Panc1 (cell line): ENCODE data around the gene IDI1. TPM values are rescaled to one million over a fixed set of nuclear protein-coding genes. Genes with fewer than 3 reads are reported as not detected.

Source experiments
- ATAC-seq: fragments of 200-7000 bp; cut with Tn5 transposase; 2 replicates; pipeline ENCODE4 v1.9.1; 2020; ENCODE audit warnings: mild to moderate bottlenecking, moderate library complexity
- BruUV-seq: library from RNA; stranded (reverse); fragments of 400-500 nt; replicated peaks from 2 replicates; lab custom pipeline; 2021; lab: Mats Ljungman, UMichigan
- CTCF ChIA-PET: fragments of 300-600 bp; sonication (Branson Sonifier 250); formaldehyde crosslinking; loops from one replicate; lab custom pipeline; 2022; ENCODE audit warnings: antibody characterized with exemption; lab: Charles Lee
- POLR2A ChIA-PET: fragments of 300-600 bp; sonication (Branson Sonifier 250); formaldehyde crosslinking; loops from one replicate; lab custom pipeline; 2022; ENCODE audit warnings: antibody characterized with exemption; lab: Charles Lee
- DNase-seq: peaks from one replicate; pipeline ENCODE4 v3.0.0-alpha.2; 2010; ENCODE audit warnings: low read depth, low spot score
- H3K27ac ChIP-seq: 2 replicates; pipeline ENCODE4 v1.5.1; 2011; ENCODE audit warnings: mild to moderate bottlenecking, low read length, inconsistent platforms
- H3K27me3 ChIP-seq: fragments of 200-500 bp; sonication (Bioruptor generic); 2 replicates; pipeline ENCODE4 v1.6.0; 2014; ENCODE audit warnings: low read length, inconsistent platforms; ENCODE audit not compliant: control insufficient read depth, insufficient read depth
- H3K36me3 ChIP-seq: fragments of 200-500 bp; sonication (Bioruptor generic); 2 replicates; pipeline ENCODE4 v1.5.1; 2014; ENCODE audit warnings: inconsistent platforms, mild to moderate bottlenecking, low read length, moderate library complexity; ENCODE audit not compliant: control insufficient read depth, insufficient read depth
- H3K4me1 ChIP-seq: 2 replicates; pipeline ENCODE4 v1.5.1; 2011; ENCODE audit warnings: inconsistent platforms, mild to moderate bottlenecking, low read length, moderate library complexity; ENCODE audit not compliant: control insufficient read depth, insufficient read depth
- H3K4me3 ChIP-seq, 2 experiments: 2 replicates each; pipeline ENCODE4 v1.5.1; 2011 to 2012; ENCODE audit warnings: low read depth in 2 of 2, low read length in 2 of 2, mild to moderate bottlenecking in 2 of 2, inconsistent platforms in 1 of 2, moderate library complexity in 1 of 2
- H3K9me3 ChIP-seq: fragments of 200-500 bp; sonication (Bioruptor generic); 2 replicates; pipeline ENCODE4 v1.5.1; 2014; ENCODE audit warnings: low read depth, mild to moderate bottlenecking, inconsistent platforms, low read length, moderate library complexity; ENCODE audit not compliant: control insufficient read depth, insufficient read depth
- POLR2AphosphoS5 ChIP-seq: IDR thresholded peaks from 2 replicates; pipeline ENCODE4 v1.6.1; 2012; ENCODE audit warnings: mild to moderate bottlenecking, low read depth, low read length, moderate library complexity
- SIN3A ChIP-seq: IDR thresholded peaks from 2 replicates; pipeline ENCODE4 v1.6.1; 2012; ENCODE audit warnings: low read depth, mild to moderate bottlenecking, low read length, moderate library complexity, borderline replicate concordance; ENCODE audit not compliant: insufficient read depth
- TCF7L2 ChIP-seq: IDR thresholded peaks from 2 replicates; pipeline ENCODE4 v1.6.1; 2011; ENCODE audit warnings: mild to moderate bottlenecking, low read depth, low read length, inconsistent platforms
- in situ Hi-C: cut with HindIII; loops from 2 replicates; pipeline ENCODE4 v1.10.0; 2016; ENCODE audit warnings: low sequenced_read_pairs, low pct_unique_long_range_greater_than_20kb
- intact Hi-C: fragments of 100-400 bp; cut with micrococcal nuclease; formaldehyde crosslinking; loops from one replicate; pipeline ENCODE4 v1.10.0; 2022; ENCODE audit not compliant: unreplicated experiment
- total RNA-seq: library from RNA; stranded (reverse); gene quantifications from one replicate; pipeline ENCODE4 v1.2.1, GENCODE V29; 2021; ENCODE audit not compliant: unreplicated experiment
- TF ChIP-seq, protein P1 (sequence below): fragments of 450-650 bp; IDR thresholded peaks from 2 replicates; pipeline ENCODE4 v1.5.1; 2017; ENCODE audit warnings: mild to moderate bottlenecking
- TF ChIP-seq, protein P2 (sequence below), 2 experiments: IDR thresholded peaks; 2 replicates each; pipeline ENCODE4 v1.6.1; 2011 to 2012; ENCODE audit warnings: low read depth in 2 of 2, control low read depth in 1 of 2, low read length in 1 of 2, mild to moderate bottlenecking in 1 of 2, moderate library complexity in 1 of 2; ENCODE audit not compliant: insufficient read depth in 1 of 2

Gene IDI1
- total RNA-seq, 1 experiment from 2014 or later = 47.9 TPM

DNA sequence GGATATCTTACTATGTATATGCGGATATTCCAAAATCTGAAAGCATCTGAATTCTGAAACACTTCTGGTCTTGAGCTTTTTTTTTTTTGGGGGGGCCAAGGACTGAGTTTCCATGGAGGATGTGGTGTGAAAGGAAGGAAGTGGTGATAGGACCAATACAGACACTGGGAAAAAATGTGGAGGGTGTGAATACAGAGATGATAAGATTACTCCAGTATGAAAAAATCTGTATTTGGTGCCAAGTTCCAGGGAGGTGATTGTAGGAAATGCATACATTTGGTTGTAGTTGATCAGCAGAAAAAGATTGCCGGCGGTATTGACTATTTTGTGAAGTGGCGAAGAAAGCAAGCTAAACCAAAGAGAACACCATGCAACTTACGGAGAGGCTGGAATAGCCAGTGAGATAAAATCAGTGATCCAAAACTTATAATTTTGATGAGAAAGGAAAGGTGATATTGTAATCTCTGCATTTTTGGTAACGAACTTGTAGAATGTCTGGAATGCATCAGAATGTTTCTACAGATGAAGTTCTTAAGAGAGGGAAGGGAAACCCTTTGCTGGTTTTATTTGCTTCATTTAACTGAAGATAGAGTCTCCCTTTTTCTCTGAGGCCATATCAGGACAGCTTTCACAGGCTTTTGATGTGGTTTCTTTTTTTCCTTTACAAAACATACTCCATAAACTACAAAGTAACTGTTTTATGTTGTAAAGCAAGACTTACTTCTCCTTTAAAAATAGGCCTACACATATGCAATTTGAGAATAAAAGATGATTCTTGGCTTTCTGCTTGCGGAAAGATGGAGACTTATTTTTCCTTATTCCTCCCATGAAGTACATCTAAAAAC is 13.2 kb upstream of the IDI1 start:
- H3K27me3 ChIP-seq = no peaks in the 10 kb centered on the region
- H3K9me3 ChIP-seq = no peaks in the 10 kb centered on the region
- peaks cover 7% of the 10 kb centered on the region for H3K4me1 ChIP-seq
- POLR2A ChIA-PET = no interaction called here
- TF ChIP-seq, protein P1, sequence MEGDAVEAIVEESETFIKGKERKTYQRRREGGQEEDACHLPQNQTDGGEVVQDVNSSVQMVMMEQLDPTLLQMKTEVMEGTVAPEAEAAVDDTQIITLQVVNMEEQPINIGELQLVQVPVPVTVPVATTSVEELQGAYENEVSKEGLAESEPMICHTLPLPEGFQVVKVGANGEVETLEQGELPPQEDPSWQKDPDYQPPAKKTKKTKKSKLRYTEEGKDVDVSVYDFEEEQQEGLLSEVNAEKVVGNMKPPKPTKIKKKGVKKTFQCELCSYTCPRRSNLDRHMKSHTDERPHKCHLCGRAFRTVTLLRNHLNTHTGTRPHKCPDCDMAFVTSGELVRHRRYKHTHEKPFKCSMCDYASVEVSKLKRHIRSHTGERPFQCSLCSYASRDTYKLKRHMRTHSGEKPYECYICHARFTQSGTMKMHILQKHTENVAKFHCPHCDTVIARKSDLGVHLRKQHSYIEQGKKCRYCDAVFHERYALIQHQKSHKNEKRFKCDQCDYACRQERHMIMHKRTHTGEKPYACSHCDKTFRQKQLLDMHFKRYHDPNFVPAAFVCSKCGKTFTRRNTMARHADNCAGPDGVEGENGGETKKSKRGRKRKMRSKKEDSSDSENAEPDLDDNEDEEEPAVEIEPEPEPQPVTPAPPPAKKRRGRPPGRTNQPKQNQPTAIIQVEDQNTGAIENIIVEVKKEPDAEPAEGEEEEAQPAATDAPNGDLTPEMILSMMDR = no peak
- TF ChIP-seq, protein P2, sequence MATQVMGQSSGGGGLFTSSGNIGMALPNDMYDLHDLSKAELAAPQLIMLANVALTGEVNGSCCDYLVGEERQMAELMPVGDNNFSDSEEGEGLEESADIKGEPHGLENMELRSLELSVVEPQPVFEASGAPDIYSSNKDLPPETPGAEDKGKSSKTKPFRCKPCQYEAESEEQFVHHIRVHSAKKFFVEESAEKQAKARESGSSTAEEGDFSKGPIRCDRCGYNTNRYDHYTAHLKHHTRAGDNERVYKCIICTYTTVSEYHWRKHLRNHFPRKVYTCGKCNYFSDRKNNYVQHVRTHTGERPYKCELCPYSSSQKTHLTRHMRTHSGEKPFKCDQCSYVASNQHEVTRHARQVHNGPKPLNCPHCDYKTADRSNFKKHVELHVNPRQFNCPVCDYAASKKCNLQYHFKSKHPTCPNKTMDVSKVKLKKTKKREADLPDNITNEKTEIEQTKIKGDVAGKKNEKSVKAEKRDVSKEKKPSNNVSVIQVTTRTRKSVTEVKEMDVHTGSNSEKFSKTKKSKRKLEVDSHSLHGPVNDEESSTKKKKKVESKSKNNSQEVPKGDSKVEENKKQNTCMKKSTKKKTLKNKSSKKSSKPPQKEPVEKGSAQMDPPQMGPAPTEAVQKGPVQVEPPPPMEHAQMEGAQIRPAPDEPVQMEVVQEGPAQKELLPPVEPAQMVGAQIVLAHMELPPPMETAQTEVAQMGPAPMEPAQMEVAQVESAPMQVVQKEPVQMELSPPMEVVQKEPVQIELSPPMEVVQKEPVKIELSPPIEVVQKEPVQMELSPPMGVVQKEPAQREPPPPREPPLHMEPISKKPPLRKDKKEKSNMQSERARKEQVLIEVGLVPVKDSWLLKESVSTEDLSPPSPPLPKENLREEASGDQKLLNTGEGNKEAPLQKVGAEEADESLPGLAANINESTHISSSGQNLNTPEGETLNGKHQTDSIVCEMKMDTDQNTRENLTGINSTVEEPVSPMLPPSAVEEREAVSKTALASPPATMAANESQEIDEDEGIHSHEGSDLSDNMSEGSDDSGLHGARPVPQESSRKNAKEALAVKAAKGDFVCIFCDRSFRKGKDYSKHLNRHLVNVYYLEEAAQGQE (IDR thresholded peaks at IDR 0.05; ENCODE audit: insufficient read depth in 1 of 2, low read depth in 2 of 2, low read length in 1 of 2) = no peak
- no peak for TF ChIP-seq SIN3A
- no peak for TF ChIP-seq POLR2AphosphoS5
- TF ChIP-seq TCF7L2 = no peak
- ATAC-seq (no peak), DNase-seq (no peak)
- H3K27ac ChIP-seq = no peak overlapping the region
- in situ Hi-C loops = no loop called here
- no peaks in the 10 kb centered on the region for H3K36me3 ChIP-seq
- H3K4me3 ChIP-seq = no peak overlapping the region
- CTCF ChIA-PET = no interaction called here
- BruUV-seq = no TSS peak
- intact Hi-C loops = no loop called here

- Histone ChIP-seq H3K4me1 (peaks cover 10% of the 10 kb centered on the region), H3K27ac (no peak overlapping the region), H3K9me3 (no peaks in the 10 kb centered on the region), H3K4me3 (no peak overlapping the region), H3K27me3 (no peaks in the 10 kb centered on the region), H3K36me3 (no peaks in the 10 kb centered on the region)
- intact Hi-C loops (no loop called here), in situ Hi-C loops (no loop called here)
- TF ChIP-seq SIN3A = no peak
- TF ChIP-seq, protein P1 = no peak
- CTCF ChIA-PET = no interaction called here
- ATAC-seq (no peak), DNase-seq (no peak)
- BruUV-seq = no TSS peak
- POLR2A ChIA-PET = no interaction called here
Measured at GRCh38 chr10:1059902-1060301, 11.0 kb upstream of the IDI1 start.
